Measurements from ENCODE around the gene CSMD2.

- TF ChIP-seq POLR2A (IDR thresholded peaks at IDR 0.05; ENCODE audit: low read depth, low read length) (no peak), POLR2AphosphoS5 (IDR thresholded peaks at IDR 0.05; ENCODE audit: low read depth, low read length) (no peak), TAF1 (IDR thresholded peaks at IDR 0.05; ENCODE audit: borderline replicate concordance, low read depth, low read length) (no peak)
Measured at GRCh38 chr1:33802268-33802667, 362.8 kb downstream of the CSMD2 start.

All from GM12892 (cell line).